ENCODE data around the gene ABCG1.

The ABCG1 gene

DNA sequence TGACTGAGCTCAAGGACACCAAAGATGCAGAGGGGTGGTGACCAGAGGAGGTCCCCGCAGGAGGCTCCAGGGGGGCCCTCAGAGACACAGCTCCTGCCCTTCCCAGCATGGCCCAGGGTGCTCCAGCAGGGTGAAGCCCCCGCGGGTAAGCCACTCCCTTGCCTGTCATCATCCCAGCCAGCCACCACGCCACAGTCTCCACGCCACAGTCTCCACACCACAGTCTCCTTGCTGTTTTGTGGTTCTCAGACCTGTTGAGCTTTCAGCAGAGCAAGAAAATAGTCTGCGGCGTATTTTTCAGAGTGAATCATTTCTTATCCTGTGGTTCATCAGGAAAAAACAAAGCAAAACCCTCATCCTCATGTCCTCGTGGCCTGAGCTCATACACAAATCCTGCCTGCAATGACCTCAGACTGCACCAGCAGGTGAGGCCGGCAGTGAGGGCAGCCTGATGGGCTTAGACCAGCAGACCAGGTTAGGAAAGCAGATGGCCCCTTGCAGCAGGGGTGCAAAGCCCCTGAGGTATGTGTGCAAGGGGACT, 25.7 kb upstream of the ABCG1 start:
- DNase-seq: no peak

DNA sequence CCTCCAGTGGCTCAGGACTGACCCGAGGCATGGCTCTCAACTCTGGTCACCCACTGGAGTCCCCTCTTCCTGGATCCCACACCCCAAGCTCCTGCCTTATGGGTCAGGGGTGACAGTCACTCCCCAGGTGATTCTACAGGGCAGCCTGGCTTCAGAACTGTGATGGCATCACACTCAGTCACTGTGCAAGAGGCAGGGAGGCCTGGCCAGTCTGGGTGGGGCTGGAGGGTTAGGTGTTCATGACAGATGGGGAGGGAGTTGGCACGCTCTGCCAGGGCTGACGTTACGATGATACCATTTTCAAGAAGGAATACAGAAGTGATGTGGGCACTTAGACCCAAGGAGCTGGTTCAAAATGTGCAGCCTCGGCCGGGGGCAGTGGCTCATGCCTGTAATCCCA, 25.2 kb upstream of the ABCG1 start:
- no peak for DNase-seq

DNA sequence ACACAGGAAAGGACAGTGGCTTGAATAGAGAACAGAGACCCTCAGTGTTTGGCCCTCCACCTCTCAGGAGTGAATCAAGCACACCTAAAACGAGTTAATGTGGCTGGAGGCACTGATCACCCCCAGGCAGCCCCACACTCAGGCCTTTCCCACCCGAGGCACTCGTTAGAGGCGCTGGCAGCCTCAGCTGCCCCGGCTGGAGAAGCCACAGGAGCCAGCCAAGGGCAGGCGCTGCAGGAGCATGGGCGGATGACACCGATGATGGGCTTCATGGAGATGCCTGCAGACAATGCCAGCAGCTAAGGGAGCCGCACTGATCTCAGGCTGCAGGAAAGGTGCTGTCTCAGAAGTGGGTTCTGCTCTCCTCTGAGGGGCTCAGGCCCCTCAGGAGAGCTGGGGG, 24.1 kb upstream of the ABCG1 start:
- no peak for DNase-seq

DNA sequence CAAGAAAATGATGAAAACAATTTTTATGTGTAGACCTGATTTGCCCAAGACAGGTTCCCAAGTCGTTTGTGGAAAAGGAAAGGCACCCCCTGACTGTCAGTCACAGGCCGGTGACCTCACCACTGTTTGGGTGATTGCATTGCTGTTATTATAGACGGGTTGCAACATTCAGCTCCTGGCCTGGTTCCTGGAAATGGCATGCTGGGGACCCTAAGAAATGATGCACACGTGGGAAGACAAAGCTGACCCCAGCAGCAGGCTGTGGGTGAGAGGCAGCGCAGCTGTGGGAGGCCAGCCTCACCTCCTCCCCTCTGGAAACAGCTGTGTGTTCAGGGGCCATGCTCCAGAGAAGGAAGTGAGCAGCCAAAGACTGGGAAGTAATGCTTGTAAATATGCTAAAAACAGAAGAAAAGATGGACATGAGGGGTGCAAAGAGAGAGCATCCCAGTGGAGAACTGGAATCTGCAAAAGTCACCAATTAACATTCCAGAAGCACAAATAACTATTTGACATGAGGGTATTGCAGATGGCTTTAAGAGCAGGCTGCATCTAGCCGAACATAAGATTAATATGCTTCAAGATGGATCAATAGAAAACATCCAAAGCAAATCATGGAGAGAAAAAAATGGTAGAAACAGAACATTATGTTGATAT, 23.4 kb upstream of the ABCG1 start:
- peak; percentile 72 for DNase-seq

DNA sequence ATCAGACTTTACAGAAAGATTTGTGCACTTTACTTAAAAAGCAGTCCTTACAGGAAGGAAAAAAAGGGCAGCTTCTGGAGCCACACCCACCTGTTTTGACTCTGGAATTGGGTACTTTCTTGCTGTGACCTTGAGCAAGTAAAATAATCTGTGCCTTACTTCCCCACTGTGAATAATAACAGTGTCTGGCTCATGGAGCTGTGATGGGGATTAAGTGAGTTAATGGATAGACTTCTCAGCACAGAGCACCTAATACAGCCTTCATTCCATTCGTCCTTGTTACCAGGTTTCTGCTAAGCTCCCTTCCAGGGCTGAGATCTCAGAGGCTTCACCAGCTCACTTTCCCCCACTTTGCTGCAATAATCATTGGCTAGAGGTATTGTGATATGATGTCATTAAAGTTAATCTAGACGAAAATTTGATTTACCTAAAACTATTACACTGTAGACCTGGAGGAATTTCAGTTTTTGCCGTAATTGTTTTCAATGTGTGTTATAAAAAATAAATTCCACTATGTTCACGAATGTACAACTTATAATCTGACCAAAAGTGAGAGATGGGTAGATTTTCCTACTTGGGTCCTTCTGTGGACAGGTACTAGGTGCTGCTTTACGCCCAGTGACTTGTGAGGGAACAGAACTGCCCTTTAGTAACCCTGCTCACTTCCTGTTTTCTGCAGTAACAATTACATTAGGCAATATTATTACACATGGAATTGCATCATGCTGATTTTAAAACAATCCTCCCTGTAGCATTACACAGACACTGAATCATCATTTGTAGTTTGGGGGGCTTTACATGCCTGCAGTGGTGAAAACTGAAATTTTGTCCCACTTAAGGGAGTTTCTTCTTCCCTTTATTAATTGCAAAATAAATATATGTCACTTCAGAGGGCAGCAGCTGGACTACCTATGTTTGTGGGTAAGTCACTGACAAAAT, 19.7 kb upstream of the ABCG1 start:
- DNase-seq: peak; percentile 92

DNA sequence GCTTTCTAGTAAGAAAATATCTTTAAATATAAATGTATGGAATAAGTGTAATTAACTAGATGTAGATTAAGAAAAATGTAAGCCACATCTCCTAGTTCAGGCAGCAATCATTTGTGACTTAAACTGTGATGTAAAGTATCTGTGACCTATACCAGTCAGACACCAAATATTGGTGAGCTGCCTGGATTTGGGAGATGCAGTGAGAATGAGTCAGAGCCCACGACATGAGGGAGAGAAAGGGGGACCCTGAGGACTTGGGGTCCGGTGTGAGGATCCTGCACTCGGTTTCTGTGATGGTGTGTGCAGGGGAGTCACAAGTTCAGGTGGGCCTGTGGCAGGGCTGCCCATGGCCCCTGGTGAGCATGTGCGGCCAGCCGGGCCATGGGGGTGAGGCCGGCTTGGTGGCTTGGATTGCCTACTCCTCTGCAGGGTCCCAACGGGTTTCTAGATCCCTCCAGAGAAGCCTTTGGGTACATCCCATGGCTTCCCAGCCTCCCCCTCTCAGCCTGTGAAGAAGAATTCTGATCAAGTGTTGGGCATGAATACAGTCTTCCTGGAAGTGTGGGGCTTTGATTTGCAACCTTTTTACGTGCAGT, 19.0 kb upstream of the ABCG1 start:
- no peak for DNase-seq

DNA sequence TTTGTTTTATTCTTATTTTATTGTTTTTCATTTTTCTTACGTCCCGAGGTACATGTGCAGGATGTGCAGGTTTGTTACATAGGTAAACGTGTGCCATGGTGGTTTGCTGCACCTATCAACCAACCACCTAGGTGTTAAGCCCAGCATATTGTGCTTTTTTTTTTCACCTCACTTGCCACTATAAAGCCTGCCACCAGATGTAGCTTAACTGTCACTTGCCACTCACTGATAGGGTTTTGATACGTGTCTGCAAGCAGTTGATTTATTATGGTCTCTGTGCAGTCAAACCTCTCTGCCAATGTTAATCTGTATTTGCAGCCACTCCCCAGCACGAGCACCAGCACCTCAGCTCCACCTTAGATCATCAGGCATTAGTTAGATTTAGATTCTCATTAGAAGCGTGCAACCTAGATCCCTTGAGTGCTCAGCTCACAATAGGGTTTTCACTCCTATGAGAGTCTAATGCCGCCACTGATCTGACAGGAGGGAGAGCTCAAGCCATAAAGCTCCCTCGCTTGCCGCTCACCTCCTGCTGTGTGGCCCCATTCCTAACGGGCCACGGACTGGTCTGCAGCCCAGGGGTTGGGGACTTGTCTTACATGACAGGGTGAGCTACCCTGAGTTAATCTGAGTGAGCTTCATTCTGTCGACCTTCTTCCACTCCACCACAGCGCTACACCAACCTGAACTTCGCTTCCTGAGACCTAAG, 17.9 kb upstream of the ABCG1 start:
- no peak for DNase-seq

DNA sequence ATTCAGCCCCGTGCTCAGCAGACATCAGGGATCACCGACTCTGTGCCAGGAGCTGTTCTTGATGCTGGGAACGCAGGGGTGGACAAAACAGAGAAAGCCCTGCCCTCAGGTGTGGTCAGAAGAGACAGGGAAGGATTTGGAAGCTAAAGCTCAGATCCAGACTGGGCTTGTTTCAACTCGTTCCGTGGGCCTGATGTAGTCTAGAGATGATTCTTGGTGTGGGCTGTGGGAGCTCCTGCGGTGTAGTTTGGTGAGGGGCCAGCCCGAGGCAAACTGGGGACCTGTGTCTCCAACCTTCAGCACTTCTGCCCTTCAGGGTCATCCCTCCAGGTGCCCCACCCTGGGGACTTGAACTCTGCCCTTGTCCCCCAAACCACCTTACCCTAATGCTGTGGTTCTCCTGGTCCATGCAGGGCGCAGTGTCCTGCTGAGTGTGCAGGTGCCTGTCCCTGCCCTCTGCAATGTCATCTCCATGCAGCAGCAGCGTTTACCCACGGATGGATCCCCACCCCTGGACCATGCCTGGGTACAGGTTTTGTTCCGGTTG, 17.3 kb upstream of the ABCG1 start:
- DNase-seq: no peak

DNA sequence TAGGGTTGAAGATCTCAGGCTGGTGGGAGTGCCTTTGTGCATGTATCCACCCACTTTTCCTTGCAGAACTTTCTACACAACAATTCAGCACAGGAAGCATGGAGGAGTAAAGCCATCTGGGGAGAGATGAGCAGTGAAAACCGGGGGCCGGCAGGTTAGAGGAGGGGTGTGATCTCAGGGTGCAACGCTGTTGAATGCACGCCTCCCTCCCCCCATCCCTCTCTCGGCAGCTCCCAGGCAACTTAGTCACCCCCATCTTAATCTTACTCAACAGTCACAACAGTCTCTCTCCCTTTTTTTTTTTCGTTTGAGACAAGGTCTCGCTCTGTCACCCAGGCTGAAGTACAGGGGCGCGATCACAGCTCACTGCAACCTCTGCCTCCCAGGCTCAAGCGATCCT, 16.6 kb upstream of the ABCG1 start:
- DNase-seq: no peak

DNA sequence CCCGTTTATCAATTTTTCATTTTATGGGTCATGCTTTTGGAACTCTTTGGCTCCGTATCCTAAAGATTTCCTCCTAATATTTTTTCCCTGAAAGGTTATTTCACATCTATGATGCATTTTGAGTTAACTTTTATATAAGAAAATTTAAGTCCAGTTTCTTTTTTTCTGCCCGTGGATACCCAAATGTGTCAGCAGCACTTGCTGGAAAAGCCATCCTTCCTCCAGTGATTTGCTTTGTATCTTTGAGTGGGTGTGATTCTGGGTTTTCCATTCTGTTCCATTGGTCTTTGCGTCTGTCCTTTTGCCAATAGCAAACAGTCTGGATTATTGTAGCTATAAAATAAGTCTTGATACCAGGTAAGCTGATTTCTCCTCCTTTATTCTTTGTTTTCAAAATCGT, 15.6 kb upstream of the ABCG1 start:
- no peak for DNase-seq

DNA sequence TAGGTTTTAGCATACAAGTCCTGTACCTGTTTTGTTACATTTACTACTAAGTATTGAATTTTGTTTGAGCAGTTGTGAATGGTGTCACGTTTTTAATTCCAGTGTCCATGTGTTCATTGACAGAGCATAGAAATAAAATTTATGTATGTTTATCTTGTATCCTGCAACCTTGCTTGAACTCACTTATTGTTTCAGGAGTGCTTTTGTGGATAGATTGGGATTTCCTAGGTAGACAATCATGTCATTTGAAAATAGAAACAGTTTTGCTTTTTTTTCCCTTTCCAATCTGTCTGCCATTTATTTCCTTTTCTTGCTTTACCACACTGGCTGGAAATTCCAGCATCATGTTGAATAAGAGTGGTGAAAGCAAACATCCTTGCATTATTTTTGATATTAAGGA, 15.0 kb upstream of the ABCG1 start:
- DNase-seq: no peak

DNA sequence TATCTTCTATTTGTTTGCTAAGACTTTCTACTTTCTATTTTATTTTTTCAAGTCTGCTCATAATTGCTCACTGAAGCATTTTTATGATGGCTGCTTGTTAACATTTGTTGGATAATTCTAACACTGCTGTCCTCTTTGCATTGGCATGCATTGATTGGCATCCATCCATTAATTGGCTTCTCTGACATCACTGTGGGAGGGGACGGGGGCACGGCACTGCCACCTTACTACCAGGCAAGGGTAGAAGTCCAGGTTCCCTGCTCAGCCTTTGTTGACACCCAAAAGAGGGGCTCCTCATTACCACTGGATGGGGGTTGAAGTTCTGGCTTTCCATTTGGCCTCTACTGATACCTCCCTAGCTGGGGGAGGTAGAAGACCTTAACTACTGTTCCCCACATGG, 11.5 kb upstream of the ABCG1 start:
- no peak for DNase-seq

DNA sequence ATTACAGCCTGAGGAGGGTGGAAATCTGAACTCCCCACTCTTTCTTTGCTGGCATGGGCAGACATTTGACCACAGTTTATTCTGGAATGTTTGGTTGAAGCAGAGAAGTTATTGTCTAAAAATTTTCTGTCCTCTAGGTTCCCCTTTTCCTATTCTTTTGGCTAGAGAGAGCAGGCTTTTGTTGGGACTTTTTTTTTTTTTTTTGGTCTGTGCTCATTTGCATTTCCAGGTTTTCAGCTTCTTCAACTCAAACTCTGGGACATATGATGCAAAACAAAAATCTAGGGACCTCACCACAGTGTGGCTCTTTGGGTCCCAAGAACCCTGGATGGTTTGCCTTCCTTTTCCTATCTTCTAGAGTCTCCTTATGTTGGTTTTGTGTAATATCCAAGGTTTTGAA, 10.9 kb upstream of the ABCG1 start:
- DNase-seq: no peak

DNA sequence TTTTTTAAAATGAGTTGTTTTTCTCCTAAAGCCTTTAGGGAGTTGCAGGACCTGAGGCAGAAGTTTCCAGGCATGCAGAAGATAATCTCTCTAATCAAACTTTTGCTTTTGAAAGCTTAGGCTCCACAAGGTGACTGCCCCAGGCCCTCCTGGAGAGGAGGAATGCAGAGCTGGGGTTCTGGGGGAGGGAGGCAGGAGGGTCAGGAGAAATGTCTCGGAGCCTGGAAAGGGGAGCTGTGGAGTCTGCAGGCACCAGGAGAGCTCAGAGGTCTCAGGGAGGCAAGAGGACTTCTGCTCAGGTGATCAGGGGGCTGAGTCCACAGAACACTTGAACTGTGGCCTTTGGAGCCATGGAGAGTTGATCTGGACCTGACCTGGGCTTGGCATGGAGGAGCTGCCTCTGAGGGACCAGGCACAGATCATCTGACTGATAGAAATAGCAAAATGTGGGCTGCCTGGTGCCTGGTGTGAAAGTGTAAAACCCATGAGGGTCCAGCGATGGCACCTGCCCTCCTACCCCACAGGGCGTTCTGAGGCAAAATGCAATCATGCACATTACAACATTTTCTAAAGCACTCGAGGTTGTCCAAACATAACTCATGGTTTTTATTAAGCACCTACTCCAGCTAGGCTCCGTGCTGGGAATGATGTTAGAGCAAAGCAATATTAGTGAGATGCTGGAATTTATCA, 10.0 kb upstream of the ABCG1 start:
- no peak for DNase-seq

DNA sequence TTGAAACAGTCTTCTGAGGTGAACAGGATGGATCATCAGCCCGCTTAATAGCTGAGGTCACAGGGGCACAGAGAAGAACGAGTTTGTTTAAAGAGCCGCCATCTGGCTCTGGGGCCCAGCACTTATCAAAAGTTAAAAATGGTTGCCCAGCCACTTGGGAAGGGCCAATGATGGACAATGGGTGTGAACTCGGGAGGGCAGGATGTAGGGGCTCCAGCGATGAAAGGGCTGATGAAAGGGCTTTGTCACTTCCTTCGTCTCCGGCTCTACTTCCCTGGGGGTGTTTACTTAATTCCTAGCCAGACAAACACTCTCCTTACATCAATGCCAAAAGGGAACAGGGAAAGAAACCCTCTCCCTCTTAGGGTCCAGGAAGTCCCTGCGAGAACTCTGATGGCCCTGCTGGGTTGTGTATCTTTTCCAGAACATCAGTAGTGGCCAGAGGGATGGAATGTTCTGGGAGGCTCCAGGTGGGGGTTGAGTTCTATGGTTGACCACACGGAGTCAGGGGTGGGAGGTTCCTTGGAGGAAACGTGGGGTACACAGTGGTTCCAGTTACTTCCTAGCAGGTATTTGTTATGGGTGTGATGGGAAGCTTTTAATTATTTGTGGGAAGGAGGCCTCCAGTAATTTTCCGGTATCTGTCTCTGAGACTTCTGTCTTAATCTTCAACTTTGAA, 9.0 kb upstream of the ABCG1 start:
- no peak for DNase-seq

DNA sequence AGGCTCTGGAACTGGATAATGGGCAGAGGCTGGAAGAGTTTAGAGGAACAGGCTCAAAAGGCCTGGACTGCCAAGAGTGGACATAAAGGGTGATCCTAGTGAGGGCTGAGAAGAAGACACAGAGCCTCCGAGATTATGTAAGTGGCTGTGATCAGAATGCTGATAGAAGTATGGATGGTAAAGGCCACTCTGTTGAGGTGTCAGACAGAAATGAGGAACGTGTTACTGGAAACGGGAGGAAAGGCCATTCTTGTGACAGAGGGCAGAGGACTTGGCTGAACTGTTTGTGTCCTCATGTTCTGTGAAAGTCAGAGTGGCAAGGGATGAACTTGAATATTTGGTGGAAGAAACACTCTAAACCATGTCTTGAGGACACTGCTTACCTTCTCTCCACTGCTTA, 6.7 kb upstream of the ABCG1 start:
- DNase-seq: no peak

DNA sequence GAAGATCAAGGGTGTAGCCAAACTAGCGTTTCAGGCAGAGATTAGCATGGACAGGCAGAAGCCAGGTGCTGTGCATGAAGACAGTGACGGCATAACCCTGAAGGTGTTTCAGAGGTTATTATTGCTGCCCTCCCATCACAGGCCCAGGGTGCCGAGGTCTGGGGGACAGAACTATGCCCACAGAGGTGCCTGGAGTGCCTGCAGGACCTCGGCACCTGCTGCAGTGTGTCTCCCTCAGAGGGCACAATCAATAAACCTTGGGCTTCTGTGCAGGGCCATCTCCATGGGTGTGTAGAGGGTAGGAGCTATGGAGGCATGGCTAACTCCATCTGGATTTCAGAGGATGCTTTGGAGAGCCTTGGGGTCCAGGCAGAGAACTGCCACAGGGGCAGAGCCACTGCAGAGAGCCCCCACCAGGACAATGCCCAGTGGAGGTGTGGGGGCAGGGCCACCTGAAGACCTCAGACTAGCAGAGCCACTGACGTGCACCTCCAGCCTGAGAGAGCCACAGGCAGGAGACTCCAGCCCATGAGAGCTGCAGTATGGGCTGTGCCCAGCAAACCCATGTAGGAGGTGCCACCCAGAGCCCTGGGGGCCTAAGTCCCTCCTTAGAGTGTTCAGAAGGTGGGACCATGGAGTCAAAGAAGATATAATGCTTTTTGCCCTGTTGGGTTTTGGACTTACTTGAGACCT, 5.7 kb upstream of the ABCG1 start:
- no peak for DNase-seq

DNA sequence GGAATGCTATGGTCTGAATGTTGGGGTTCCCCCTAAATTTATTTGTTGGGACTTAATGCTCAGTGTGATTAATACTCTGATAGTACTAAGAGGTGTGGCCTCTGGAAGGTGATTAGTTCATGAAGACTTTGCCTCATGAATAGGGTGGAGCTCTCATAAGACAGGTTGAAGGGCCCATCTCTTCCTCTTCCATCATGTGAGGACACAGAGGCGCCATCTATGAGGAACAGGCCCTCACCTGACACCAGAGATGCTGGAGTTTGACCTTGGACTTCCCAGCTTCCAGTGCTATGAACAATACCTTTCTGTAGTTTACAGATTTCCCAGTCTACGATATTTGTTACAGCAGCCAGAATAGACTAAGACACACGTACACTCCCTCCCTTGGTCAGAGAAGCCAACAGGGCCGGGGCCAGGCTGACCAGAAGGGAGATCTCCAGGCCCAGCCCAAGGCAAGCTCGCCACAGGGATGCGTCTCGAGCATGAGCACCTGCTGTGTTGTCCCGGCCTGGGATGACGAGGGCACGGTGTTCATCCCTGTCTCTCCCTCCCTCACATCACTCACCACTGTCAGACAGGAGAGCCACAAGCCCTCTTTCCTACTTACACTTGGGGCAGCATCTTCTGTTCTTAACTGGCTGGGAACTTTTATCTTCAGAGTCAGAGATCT, 4.7 kb upstream of the ABCG1 start:
- no peak for DNase-seq

DNA sequence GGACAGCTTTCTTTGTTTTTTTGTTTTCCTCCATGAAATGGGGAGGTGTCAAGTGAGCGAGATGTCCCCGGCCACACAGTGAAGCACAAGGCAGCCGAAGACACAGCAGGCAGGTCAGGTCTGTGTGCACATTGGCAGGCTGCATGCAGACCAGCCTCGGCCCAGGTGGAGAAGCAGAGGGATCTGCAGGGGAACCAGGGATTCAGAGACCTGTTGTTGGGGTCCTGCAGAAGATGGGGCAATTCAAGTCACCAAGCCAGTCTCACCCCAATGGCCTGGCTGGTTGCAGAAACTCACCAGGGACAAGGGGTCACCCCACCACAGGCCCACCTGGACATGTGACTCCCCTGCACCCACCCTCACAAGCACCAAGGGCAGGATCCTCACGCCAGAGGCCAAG, 4.0 kb upstream of the ABCG1 start:
- DNase-seq: no peak

DNA sequence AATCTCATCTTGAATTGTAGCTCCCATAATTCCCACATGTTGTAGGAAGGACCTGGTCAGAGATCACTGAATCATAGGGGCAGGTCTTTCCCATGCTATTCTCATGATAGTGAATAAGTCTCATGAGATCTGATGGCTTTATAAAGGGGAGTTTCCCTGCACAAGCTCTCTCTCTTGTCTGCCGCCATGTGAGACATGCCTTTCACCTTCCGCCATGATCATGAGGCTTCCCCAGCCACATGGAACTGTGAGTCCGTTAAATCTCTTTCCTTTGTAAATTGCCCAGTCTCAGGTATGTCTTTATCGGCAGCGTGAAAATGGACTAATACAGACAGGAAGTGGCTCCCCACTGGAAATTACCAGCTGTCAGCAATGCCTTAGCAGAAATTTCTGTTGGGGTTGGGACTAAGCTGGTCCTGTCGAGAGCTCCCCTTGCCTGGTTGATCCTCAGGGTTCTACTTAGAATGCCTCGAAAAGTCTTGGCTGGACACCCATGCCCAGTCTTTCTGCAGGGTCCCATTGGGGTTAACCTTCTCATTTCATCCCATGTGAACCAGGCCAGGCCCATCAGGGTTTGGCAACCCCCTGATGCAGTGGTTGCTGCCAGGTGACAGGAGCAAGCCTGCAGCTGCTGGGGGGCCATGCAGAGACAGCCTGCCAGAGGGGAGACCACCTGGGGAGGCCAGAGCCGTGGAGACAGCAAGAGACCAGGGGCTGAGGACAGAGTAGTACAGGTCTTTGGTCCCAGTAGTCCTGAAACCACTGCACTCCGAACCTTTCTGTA, 2.8 kb upstream of the ABCG1 start:
- no peak for DNase-seq

Data from GF-D8 (cell line).